Suprapubic skin (tissue), 4 donors: ENCODE data around the gene MYH10. TPM values are rescaled to one million over a fixed set of nuclear protein-coding genes. Genes with fewer than 3 reads are reported as not detected.

Source experiments
- DNase-seq, 2 donors: peaks; one replicate each; pipeline ENCODE4 v3.0.0-alpha.2; 2019; ENCODE audit warnings: low spot score in 2 of 2
- H3K27ac ChIP-seq: fragments of 200-600 bp; sonication (generic); one replicate; pipeline ENCODE4 v1.5.1; 2019
- H3K27me3 ChIP-seq: fragments of 200-600 bp; sonication (generic); one replicate; pipeline ENCODE4 v1.5.1; 2019
- H3K36me3 ChIP-seq: fragments of 200-600 bp; sonication (generic); one replicate; pipeline ENCODE4 v1.5.1; 2019
- H3K4me1 ChIP-seq: fragments of 200-600 bp; sonication (generic); one replicate; pipeline ENCODE4 v1.5.1; 2019
- H3K4me3 ChIP-seq: fragments of 200-600 bp; sonication (generic); one replicate; pipeline ENCODE4 v1.5.1; 2019; ENCODE audit warnings: mild to moderate bottlenecking
- H3K9me3 ChIP-seq: fragments of 200-600 bp; sonication (generic); one replicate; pipeline ENCODE4 v1.5.1; 2019
- EP300 ChIP-seq: sonication (generic); formaldehyde crosslinking; IDR thresholded peaks from one replicate; pipeline ENCODE4 v1.6.1; 2017; ENCODE audit warnings: antibody characterized with exemption
- POLR2A ChIP-seq, 2 donors: fragments of 450-650 bp; IDR thresholded peaks; one replicate each; pipeline ENCODE4 v1.6.1; 2017; ENCODE audit warnings: antibody characterized with exemption in 2 of 2, mild to moderate bottlenecking in 2 of 2, moderate library complexity in 2 of 2
- POLR2AphosphoS5 ChIP-seq, 3 donors: sonication (generic); formaldehyde crosslinking; IDR thresholded peaks; one replicate each; pipeline ENCODE4 v1.6.1; 2017; ENCODE audit warnings: antibody characterized with exemption in 3 of 3
- WGBS: methylation state at CpG from one replicate; pipeline ENCODE4 v1.1.5; 2018; 5-methylcytosine and 5-hydroxymethylcytosine counted together
- total RNA-seq, 4 donors: library from RNA; depleted of rRNA; stranded (reverse); fragments of >200 nt; gene quantifications; one replicate each; pipeline ENCODE4 v1.1.0, GENCODE V29; 2016
- TF ChIP-seq, protein P1 (sequence below), 2 donors: fragments of 200-600 bp in 1 of 2; fragments of 450-650 bp in 1 of 2; sonication (generic) in 1 of 2; IDR thresholded peaks; one replicate each; pipeline ENCODE4 v1.5.1; 2016 to 2019; ENCODE audit warnings: antibody characterized with exemption in 2 of 2, mild to moderate bottlenecking in 1 of 2, moderate library complexity in 1 of 2

Gene MYH10
- total RNA-seq, 4 donors from 2014 or later: 9.5 to 18.3 (median 13.2) TPM

DNA sequence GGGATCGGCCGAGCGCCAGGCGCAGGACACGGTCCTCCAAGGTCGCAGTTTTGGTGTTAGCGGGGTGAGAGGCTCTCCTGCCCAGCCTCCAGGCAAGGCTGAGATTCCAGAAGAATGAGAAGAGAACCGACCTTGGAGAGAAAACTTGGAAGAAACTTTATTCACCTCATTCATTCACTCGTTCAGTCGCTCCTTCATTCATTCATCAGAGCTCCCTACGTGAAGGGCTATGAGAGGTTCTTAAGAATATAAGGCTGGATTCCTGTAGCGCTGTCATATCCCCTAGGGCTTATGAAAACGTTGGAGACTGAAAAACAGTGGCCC is 991 bp upstream of the MYH10 start:
- H3K27ac ChIP-seq: peak overlapping the region; percentile 61
- H3K27me3 ChIP-seq: no peaks in the 10 kb centered on the region
- WGBS: 3% methylated on average over 10 of the region's 13 CpGs

DNA sequence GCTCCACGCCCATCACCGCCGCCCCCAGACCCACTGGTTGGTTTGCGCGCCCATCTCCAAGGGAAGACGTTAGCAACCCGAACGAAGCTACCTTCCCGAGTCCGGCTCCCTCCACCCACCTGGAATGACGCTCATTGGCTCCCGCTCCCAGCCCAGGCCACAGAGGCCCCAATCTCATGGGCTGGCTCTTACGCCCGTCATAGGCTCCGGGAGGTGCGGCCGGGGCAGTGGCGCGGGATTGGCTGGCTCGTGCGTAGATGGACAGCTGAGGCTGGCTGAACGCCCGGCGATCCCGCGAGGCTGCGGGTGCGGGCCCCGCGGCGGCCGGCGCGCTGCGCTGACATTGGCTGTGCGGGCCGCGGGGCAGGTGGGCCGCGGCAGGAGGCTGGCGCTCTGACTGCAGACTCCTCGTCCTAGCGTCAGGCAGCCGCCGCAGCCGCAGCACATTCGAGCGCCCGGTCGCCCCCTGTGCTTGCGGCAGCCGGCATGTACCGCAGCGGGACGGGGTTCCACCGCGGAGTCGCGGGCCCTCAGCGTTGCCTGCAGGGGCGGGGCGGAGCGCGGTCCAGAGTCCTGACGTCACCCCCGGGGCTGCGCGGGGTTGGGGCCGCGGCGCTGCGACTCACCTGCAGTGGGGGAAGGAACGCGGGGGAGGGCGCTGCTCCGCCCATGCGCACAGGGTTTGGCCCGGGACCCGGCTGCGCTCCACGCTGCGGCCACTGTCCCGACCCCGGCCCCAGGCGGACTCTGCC is 453 bp upstream of the MYH10 start:
- WGBS: 0% methylated on average over 2 of the region's 85 CpGs
- Histone ChIP-seq H3K4me3 (peak overlapping the region; percentile 84), H3K9me3 (no peaks in the 10 kb centered on the region), H3K36me3 (no peaks in the 10 kb centered on the region), H3K27me3 (no peaks in the 10 kb centered on the region), H3K27ac (peak overlapping the region; percentile 61), H3K4me1 (peaks cover 26% of the 10 kb centered on the region)
- TF ChIP-seq, protein P1, sequence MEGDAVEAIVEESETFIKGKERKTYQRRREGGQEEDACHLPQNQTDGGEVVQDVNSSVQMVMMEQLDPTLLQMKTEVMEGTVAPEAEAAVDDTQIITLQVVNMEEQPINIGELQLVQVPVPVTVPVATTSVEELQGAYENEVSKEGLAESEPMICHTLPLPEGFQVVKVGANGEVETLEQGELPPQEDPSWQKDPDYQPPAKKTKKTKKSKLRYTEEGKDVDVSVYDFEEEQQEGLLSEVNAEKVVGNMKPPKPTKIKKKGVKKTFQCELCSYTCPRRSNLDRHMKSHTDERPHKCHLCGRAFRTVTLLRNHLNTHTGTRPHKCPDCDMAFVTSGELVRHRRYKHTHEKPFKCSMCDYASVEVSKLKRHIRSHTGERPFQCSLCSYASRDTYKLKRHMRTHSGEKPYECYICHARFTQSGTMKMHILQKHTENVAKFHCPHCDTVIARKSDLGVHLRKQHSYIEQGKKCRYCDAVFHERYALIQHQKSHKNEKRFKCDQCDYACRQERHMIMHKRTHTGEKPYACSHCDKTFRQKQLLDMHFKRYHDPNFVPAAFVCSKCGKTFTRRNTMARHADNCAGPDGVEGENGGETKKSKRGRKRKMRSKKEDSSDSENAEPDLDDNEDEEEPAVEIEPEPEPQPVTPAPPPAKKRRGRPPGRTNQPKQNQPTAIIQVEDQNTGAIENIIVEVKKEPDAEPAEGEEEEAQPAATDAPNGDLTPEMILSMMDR (IDR thresholded peaks at IDR 0.05): peak in 1 of 2 donors; percentile 12
- TF ChIP-seq POLR2A (IDR thresholded peaks at IDR 0.05): no peak
- peak; percentile 97 for DNase-seq

More for the DNA sequence above, 991 bp upstream of the MYH10 start:
- Histone ChIP-seq H3K4me1 (peaks cover 26% of the 10 kb centered on the region), H3K4me3 (peak overlapping the region; percentile 84), H3K36me3 (no peaks in the 10 kb centered on the region), H3K9me3 (no peaks in the 10 kb centered on the region)
- no peak for DNase-seq
- TF ChIP-seq POLR2AphosphoS5 (IDR thresholded peaks at IDR 0.05): no peak
- no peak for TF ChIP-seq POLR2A (IDR thresholded peaks at IDR 0.05)
- no peak for TF ChIP-seq EP300
- TF ChIP-seq, protein P1 (IDR thresholded peaks at IDR 0.05): no peak

DNA sequence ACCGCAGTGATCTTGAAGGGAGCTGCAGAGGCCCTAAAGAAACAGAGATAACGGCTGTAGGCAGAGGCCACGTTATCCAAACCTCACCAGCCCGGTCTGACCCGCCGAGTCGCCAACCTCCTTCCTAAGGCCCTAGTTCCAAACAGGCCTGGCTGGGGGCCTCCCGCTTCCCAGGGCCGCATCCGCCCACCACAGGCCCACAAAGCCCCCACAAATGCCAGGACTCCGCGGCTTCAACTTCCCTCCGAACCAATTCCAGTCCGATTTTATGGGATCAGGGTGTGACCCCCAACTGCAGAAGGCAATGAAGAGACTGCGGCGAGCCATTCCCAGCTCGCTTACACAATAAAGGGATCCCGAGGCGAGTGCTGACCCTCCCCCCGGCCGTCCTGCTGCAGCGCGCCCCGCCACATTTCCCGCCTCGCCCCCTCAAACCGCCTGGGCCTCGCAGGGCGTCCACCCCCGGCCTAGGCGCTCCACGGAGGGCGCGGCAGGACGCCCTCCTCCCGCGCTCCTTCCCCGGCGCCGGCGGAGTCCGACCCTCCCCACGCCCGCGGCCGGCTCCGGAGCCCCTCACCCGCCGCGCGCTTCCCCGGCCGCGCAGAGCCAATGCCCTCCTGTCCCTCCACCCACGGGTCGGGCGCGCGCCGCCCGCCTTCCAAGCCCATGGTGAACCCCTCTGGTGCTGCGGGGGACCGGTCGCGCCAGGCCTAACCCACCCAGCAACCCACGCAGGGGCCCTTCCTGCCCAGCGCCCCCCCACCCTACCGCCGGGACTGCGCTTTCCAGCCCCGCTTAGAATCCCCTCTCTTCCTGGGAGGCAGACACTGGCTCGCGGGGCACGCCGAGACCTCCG is 926 bp downstream of the MYH10 start:
- 1% methylated on average over 18 of the region's 76 CpGs for WGBS
- no peaks in the 10 kb centered on the region for H3K27me3 ChIP-seq
- H3K36me3 ChIP-seq: no peaks in the 10 kb centered on the region
- H3K9me3 ChIP-seq: no peaks in the 10 kb centered on the region
- peak in 1 of 2 donors; percentile 68 for DNase-seq
- peak overlapping the region; percentile 84 for H3K4me3 ChIP-seq
- H3K27ac ChIP-seq: peak overlapping the region; percentile 67
- peaks cover 26% of the 10 kb centered on the region for H3K4me1 ChIP-seq
- TF ChIP-seq, protein P1 (IDR thresholded peaks at IDR 0.05): no peak
- TF ChIP-seq POLR2A (IDR thresholded peaks at IDR 0.05) (no peak), POLR2AphosphoS5 (IDR thresholded peaks at IDR 0.05) (no peak), EP300 (no peak)

DNA sequence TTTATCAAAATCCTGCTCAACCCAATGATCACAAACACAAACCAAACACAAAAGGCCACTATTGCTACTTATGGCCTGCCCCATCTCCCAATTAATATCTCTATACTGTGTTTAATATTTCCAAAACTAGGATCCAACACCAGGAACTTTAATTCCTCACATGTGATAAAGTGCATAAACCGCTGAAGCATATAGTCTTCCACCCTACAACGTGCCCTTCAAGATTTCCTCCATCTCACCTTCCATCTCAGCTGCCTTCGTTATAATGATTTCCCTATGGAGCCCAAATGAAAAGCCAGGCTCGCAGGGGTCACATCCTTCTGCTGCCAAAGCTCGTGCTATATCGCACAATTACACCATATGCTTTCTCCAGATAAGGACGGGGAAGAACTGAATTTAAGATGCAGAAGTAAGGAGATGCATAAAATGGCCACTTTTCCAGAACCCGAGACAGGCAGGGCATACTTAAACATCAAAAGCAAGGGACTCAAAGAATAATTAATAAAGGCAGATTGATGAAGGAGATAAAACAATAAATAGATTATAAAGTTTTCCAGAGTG is 1.8 kb downstream of the MYH10 start:
- 49% methylated on average over 8 of the region's 8 CpGs for WGBS

More for the DNA sequence above, 1.8 kb downstream of the MYH10 start:
- TF ChIP-seq EP300: no peak
- no peak for TF ChIP-seq POLR2A (IDR thresholded peaks at IDR 0.05)
- no peak for TF ChIP-seq POLR2AphosphoS5 (IDR thresholded peaks at IDR 0.05)
- TF ChIP-seq, protein P1 (IDR thresholded peaks at IDR 0.05): no peak
- Histone ChIP-seq H3K27me3 (no peaks in the 10 kb centered on the region), H3K4me1 (peaks cover 26% of the 10 kb centered on the region), H3K4me3 (peak overlapping the region; percentile 84), H3K36me3 (no peaks in the 10 kb centered on the region), H3K9me3 (no peaks in the 10 kb centered on the region), H3K27ac (peak overlapping the region; percentile 67)
- no peak for DNase-seq
